NCI-H446 treated with DMSO at 0.1 percent for 48 hours (cell line): Measurements from ENCODE around the gene PAPPA.

Experiments
- DNase-seq: peaks from one replicate; lab custom pipeline; 2025; lab: John Stamatoyannopoulos, UW

PAPPA gene

DNA sequence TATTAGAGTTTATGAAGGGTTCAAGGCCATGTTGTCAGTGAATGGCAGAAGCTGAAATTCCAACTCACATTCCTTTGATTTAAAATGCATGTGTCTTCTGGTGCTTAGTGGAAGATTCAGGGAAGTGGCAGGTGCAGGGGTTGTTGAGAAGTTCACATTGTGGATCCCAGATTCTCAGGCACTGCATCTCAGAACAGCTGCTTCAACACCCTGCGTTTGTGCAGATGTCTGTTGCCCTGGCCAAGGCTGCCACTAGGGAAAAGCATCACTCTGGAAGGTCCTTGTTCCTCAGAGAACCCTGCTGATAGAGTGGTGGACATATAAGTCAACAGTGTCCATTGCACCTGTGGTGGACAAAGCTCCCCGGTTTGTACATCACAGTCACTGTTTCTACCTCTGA is 162.7 kb downstream of the PAPPA start:
- no peak for DNase-seq

DNA sequence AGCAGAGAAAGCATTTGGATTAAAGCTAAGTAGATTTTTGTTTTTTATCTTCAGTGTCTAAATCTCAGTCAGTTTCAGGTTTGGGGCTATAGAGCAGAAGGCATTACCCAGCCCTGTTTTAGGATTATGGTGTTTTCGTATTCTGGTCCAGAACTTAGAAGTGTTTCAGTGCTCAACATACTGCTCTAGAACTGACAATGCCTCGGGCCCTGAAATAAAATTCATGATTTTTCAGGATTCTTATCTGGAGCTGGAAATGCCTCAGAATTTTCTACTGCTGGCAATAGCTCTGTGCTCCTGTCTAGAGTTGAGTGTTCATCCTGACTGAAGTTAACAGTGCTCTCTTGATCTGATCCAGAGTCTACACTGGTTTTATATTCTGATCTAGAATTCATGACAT is 163.9 kb downstream of the PAPPA start:
- no peak for DNase-seq

- no peak for DNase-seq
Measured at GRCh38 chr9:116318468-116319374, 165.1 kb downstream of the PAPPA start.

DNA sequence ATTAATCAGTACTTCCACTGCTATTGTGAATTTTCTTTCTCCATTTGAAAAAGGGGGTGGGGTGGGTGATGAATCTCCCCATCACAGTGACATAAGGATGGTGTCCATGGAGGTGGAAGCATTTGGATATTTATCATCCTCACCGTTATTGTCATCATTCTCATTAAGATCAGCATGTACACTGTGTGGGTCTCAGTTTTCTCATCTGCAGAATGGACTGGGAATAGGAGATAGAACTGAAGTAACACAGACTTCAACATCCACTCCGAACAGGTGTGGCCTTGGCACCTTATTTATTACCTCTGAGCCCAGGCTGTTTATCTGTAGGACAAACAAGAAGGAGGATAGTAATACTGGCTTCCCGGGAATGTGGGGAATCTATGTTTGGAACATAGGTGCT is 165.9 kb downstream of the PAPPA start:
- DNase-seq, result no peak

GRCh38 chr9:116320290-116320689 is 166.7 kb downstream of the PAPPA start:
- no peak for DNase-seq

GRCh38 chr9:116322521-116322920 is 168.9 kb downstream of the PAPPA start:
- DNase-seq, result no peak

DNA sequence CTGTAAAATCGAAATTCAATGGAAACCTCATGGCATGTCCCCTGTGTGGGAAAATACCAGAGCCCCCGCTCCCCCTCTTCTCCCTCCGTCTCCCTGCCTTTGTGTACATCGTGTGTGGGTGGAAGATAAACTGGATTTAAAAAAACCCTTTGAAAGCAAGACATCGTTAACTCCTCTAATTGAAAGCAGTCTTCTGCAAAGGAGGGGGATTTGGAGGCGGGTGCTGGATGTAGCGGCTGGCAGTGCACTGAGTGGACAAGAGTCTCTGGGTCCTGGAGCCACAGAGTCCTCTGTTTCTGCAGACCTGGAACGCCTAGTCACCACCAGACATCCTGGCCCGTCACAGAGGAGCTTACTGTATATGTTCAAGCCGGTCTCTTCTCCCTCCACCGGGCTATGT is 169.4 kb downstream of the PAPPA start:
- DNase-seq, result no peak

DNA sequence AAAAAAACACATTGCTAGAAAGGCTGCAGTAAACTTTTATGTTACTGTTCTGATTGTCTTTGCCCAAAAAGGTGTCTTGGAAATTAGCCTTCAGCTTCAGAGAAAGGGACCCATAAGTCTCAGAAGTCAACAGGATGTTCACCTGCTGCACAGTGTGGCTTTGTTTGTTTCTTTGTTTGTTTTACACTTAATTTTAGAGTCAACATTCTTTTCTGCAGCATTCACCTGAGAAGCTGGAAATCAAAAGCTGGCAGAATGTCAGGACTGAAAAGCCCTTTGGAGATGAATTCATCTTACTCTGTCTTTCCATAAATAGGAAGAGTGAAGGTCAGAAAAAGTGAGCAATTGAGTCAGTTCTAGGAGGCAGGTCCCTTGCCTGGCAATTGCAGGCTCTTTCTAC is 170.0 kb downstream of the PAPPA start:
- no peak for DNase-seq

GRCh38 chr9:116325924-116326323 is 172.3 kb downstream of the PAPPA start:
- no peak for DNase-seq

DNA sequence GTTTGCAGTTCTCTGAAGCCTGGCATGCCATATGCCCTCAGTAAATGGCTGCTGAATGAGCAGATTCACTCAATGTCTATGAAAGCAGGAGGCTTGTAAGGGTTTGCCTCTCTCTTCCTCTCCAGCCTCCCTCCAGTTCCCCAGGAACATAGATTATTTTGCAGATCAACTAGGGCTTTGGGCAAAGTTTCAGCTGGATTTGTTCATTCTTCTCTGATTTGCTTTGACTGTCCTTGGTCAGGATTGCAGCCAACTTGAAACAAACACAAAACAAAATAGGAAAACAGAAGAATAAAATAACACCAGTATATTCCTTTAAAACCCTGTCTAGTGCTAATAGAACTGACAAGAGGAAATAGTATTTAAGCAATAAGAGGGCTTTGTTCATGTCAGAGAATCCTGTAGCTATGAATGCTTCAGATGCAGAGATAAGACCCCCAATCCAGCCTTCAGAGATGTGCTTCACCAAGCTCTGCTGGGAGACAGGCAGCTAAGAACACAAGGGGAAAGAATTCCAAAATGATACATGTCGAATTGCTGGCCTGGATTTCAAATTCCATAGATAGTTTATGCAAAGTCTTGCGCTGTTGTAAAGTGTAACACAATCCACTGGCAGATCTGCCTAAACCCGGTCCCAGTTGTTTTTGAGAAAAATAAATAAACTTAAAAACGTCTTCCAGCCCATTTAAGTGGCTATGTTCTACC is 174.3 kb downstream of the PAPPA start:
- DNase-seq, result no peak

DNA sequence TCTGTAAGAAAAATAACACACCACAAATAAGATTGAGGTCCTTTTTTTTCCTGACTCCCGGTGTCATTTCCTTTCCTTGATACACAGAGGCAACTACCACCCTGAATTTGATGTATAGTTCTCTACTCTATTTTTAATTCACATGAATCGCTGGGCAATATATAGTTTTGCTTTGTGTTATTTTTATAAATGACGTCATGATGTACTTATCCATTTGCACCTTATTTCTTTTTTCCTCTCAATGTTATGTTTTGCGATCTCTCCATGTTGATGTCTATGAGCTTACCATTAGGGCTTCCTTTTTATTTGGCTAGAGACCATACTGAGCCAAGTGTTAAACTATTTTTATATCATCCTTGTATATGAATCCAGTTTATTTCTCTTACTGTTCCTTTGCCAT is 175.9 kb downstream of the PAPPA start:
- DNase-seq, result no peak

GRCh38 chr9:116331241-116331640 is 177.7 kb downstream of the PAPPA start:
- DNase-seq, result no peak

DNA sequence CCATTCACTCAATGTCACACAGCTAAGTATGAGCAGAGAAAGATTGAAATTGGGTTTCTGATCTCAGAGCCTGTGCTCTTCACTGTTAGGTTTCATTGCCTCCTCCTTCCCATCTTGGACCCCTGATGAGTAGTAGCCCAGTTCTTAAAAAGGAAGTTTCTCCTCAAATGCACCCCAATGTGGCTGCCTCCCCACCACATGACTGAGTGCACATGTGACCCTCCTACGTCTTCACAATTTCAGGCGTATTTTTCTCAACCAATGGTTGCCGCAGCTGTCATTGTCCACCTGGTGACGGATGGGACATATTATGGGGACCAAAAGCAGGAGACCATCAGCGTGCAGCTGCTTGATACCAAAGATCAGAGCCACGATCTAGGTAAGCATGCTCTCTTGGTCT is 178.5 kb downstream of the PAPPA start:
- DNase-seq, result no peak

GRCh38 chr9:116333254-116333653 is 179.7 kb downstream of the PAPPA start:
- DNase-seq, result no peak

GRCh38 chr9:116334546-116335150 is 181.1 kb downstream of the PAPPA start:
- DNase-seq, result no peak

DNA sequence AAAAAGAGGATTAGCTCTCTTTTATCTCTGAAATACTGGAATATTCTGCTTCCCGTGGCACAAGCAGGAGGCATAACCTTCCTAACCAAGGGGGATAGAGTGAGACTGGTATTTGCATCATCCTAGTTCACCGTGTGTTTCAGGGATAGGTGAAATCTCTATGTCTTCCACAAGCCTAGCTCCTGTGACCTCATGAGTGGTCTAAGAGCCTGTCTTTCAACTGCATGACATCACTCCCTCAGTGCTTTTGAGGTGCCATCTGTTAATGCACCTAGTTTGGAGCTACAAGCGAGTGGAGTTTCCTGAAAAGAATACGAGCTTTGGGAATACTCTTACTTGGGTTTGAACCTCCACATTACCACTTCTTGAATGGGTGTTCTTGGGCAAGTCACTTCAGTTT is 181.8 kb downstream of the PAPPA start:
- DNase-seq, result no peak

- no peak for DNase-seq
Measured at GRCh38 chr9:116336133-116336862, 182.7 kb downstream of the PAPPA start.

DNA sequence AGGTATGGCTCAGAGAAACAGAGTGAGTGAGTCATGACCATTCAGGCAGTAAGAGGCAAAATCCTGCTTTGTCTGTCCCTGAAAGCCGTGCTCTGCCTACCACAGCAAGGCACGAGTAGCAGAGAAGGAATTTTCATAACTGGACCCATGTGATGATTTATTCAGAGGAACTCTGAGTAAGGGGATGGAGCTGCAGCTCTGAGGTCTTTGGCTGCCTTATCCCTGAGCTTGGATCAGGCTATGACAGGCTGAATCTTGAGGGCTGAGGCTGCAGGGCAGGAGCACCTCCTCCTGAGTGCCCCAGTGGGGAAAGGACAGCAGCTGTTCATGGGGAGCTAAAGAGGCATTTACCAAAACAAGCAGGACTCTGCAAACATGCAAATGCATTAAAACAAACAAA is 183.4 kb downstream of the PAPPA start:
- no peak for DNase-seq

DNA sequence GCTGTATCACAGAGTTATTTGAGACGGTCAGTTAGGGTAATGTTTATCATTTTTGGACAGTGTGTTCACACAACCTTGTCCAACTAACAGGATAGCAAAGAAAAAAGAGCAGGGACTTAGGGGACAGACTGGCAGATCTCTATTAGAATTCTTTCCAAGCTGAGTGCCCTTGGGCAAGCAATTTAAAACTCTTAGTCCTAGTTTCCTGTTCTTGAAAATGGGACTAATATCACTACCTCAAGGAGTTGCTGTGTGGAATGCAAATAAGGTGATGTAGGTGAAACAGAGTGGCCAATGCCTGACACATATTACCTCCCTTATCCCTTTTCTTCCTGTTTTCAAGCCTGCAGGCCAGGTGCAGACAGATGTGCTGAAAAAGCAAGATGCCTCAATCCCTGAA is 186.7 kb downstream of the PAPPA start:
- DNase-seq, result no peak

DNA sequence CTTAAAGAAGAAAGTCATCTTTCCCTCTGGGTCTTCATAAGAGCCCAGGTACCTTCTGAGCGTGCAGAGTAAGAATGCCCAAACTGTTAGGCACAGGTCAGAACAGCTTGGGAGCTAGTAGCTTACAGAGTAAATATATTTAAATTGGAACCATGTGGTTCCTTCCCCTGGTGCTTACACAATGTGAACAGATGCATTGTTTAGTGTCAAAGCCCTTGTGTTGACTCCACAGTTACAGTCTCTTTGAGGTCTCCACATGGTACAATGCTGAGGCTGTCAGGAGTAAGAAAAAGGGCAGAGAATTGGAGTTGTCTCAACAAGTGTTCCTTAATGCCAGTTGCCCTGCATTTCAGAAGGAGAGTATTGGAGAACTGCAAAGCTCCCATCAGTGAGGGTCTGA is 188.5 kb downstream of the PAPPA start:
- DNase-seq, result no peak

DNA sequence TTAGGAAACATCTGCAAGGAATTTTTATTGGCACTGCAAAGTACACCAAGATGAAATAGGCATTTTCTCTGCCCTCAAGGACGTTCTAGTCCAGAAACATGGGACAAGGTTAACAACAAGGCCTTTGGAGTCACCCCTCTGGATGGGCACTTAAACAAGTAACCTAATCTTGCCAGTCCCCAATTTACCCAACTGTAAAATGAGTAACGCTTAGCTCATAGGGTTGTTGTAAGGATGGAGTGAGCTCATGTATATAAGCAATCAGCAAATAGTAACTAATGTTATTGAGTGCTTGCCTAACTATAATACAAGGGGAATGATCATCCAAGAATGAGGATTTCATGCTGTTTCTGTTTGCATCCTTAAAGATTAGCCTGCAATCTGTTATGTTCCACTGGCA is 189.3 kb downstream of the PAPPA start:
- DNase-seq, result no peak

GRCh38 chr9:116344416-116344815 is 190.8 kb downstream of the PAPPA start:
- DNase-seq, result no peak
